ENCODE results near the gene KRT78. TPM values are rescaled to one million over a fixed set of nuclear protein-coding genes. Genes with fewer than 3 reads are reported as not detected.

KRT78 gene
- total and polyA plus RNA-seq, 8 donors, result 0.14 to 0.21 (median 0.14) TPM; not detected in 5

- H3K4me1 ChIP-seq, result no peaks in the 10 kb centered on the region
- no peak overlapping the region for H3K27ac ChIP-seq
- H3K36me3 ChIP-seq, result no peaks in the 10 kb centered on the region
- H3K27me3 ChIP-seq, result peaks cover 0 to 42% of the 10 kb centered on the region in 2 donors
- no peaks in the 10 kb centered on the region for H3K9me3 ChIP-seq
- TF ChIP-seq CTCF (IDR thresholded peaks at IDR 0.05), result no peak
- ATAC-seq (no peak), DNase-seq (no peak)
- no peak overlapping the region for H3K4me3 ChIP-seq
- intact Hi-C loops (cut with DNase I), result no loop called here
These were observed 18.6 kb downstream of the KRT78 start for GRCh38 chr12:52829986-52830770.

- intact Hi-C loops (cut with DNase I), result no loop called here
- Histone ChIP-seq H3K4me3 (no peak overlapping the region), H3K27me3 (peaks cover 0 to 38% of the 10 kb centered on the region in 2 donors), H3K4me1 (no peaks in the 10 kb centered on the region), H3K9me3 (no peaks in the 10 kb centered on the region), H3K36me3 (no peaks in the 10 kb centered on the region), H3K27ac (no peak overlapping the region)
- TF ChIP-seq CTCF (IDR thresholded peaks at IDR 0.05), result no peak
- ATAC-seq (no peak), DNase-seq (no peak)
These were observed 20.2 kb downstream of the KRT78 start for GRCh38 chr12:52828591-52829021.

- no peaks in the 10 kb centered on the region for H3K4me1 ChIP-seq
These were observed 20.6 kb downstream of the KRT78 start for GRCh38 chr12:52828156-52828555.

GRCh38 chr12:52827499-52828090 is 21.2 kb downstream of the KRT78 start:
- no peaks in the 10 kb centered on the region for H3K4me1 ChIP-seq
- no peak overlapping the region for H3K4me3 ChIP-seq
- intact Hi-C loops (cut with DNase I), result no loop called here
- H3K27me3 ChIP-seq, result peaks cover 0 to 35% of the 10 kb centered on the region in 2 donors
- no peak overlapping the region for H3K27ac ChIP-seq
- no peak for ATAC-seq
- no peak for DNase-seq
- H3K9me3 ChIP-seq, result no peaks in the 10 kb centered on the region
- TF ChIP-seq CTCF (IDR thresholded peaks at IDR 0.05), result no peak
- no peaks in the 10 kb centered on the region for H3K36me3 ChIP-seq

More at GRCh38 chr12:52828156-52828555, 20.6 kb downstream of the KRT78 start:
- no peak for TF ChIP-seq CTCF (IDR thresholded peaks at IDR 0.05)
- ATAC-seq, result no peak
- no peaks in the 10 kb centered on the region for H3K9me3 ChIP-seq
- H3K4me3 ChIP-seq, result no peak overlapping the region
- DNase-seq, result no peak
- H3K36me3 ChIP-seq, result no peaks in the 10 kb centered on the region
- no peak overlapping the region for H3K27ac ChIP-seq
- intact Hi-C loops (cut with DNase I), result no loop called here
- peaks cover 0 to 35% of the 10 kb centered on the region in 2 donors for H3K27me3 ChIP-seq

Data from left lung (tissue), 10 donors.